Stimulated activated CD4-positive, alpha-beta T cell treated with anti-CD3 and anti-CD28 coated beads, TNF-alpha, amount 100 ng/mL, for 24 hours (primary cell): Measurements from ENCODE around the gene ALG1L2.
A peak's percentile ranks its signal among the peaks of the same experiment; 100 is the strongest.
"Not testable (repeated sequence)": the region's sequence is repeated elsewhere in the genome, so short reads cannot be mapped to it uniquely, and the experiment has no call there.

Source experiments
- DNase-seq, 3 experiments: peaks; one replicate each; pipeline ENCODE4 v3.0.0-alpha.2; 2020; ENCODE audit warnings: low read depth in 3 of 3

Gene ALG1L2

DNA sequence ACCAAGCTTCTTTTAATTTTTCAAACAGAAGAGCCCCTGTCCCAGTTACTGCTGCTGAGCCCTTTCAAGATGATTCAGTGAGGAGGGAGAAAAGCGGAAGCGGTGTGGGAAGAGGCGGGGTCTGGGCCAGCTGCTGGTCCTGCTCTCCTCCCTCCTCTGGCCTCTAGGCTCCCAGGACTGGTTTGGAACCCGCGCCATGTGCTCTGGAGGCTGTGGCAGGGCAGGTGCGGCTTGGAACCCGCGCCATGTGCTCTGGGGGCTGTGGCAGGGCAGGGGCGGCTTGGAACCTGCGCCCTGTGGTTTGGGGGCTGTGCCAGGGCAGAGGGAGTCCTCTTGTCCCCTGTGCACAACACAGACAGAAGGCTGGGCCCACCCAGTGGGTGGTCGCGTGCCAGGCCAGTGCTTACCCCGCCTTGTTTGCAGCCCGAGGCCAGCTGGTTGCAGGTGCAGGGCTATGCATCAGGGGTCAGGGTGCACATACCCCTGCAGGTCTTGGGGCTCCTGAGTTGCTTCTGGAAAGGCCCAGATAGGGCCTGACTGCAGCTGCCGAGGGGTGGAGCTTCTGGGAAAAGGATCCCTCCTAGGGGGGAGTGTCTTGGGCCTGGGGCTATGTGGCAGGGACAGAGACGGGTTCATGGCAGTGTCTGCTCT lies 12.2 kb downstream of the ALG1L2 start:
- DNase-seq, result peak in 1 of 3 experiments; percentile 47

DNA sequence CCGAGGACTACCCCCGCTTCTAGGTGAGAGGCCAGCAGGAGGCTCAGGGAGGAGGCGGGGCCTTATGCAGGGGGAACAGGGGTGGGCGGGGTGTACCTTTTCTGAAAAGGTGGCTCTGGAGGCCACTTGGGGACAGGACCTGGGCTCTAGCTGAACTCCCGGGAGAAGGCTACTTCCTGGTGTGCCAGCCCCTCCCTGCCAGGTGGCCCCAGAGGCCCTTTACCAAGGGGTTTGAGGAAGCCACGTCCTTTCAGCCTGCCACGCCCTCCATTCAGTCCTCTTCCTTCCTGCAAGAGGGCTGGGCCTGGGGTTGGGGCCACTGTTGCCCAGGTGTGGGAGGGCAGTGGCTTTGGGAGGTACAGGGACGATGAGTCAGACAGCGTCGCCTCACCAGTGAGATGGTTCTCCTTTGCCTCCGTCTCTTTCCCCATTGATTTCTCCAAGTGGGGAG lies 12.9 kb downstream of the ALG1L2 start:
- DNase-seq, result peak in 1 of 3 experiments; percentile 41

DNA sequence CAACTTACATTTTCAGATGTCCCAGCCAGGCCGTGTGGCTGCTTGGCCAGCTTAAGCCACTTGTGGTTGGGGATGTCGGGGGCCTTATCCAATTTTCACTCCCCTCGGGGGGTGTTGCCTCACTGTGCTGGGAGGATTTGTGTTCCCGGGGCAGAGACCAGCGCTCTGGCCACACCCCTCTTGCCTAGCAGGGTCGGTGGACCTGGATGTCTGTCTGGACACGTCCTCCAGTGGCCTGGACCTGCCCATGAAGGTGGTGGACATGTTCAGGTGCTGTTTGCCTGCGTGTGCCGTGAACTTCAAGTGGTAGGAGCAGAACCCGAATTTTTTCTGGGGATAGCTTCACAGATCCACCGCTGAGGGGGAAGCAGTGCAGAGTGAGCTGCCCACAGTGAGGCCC lies 14.2 kb downstream of the ALG1L2 start:
- not testable (repeated sequence) for DNase-seq

DNA sequence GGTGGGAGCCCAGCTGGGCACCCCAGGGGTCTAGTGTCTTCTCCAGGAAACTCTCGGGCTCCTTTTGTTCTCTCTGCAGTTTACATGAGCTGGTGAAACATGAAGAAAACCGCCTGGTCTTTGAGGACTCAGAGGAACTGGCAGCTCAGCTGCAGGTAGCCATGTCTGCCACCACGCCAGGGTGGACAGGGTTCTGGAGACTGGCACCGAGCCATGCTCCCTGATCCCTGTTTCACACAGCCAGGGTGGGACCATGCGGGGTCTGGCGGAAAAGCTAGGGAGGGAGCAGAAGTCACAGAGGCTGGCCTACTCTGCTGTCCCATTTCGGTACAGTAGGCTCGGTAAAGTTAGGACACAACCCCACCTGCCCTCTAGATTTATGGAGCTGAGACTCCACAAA lies 15.5 kb downstream of the ALG1L2 start:
- DNase-seq, result not testable (repeated sequence)

DNA sequence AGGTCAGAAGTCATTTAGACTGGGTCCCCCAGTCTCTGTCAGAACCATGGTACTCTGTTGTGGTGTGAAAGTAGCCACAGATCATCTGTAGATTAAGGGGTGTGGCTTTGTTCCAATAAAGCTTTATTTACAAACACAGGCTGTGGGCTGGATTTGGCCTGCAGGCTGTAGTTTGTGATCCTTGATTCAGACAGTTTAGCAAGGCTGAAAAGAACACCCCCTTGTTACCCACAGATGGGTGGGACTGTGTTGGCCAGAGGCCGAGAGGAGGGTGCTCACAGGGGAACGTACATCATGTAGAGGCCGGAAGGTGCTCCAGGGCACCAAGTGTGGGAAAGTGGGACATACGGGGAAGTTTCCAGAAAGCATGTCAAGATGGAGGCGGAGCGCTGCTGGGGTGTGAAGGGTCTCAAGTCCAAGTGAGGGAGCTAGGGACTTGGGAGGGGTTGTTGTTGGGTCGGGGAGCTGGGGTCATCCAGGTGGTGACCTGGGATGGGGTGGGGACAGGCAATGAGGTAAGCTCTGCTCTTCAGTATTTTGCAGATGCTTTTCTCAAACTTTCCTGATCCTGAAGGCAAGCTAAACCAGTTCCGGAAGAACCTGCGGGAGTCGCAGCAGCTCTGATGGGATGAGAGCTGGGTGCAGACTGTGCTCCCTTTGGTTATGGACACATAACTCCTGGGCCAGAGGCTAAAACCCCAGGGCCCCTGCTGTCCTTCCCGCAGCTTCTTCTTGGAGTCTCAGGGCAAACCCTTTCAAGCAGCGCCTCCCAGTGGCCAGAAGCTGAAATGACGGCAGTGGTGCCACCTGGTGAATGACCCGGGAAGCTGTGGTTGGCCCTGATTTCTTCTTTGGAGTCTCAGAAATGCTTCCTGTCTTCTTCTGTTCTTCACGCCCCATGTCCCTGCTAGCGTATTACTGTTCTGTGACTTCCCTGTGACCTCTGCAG lies 16.3 kb downstream of the ALG1L2 start:
- peak in 1 of 3 experiments; percentile 41 for DNase-seq

DNA sequence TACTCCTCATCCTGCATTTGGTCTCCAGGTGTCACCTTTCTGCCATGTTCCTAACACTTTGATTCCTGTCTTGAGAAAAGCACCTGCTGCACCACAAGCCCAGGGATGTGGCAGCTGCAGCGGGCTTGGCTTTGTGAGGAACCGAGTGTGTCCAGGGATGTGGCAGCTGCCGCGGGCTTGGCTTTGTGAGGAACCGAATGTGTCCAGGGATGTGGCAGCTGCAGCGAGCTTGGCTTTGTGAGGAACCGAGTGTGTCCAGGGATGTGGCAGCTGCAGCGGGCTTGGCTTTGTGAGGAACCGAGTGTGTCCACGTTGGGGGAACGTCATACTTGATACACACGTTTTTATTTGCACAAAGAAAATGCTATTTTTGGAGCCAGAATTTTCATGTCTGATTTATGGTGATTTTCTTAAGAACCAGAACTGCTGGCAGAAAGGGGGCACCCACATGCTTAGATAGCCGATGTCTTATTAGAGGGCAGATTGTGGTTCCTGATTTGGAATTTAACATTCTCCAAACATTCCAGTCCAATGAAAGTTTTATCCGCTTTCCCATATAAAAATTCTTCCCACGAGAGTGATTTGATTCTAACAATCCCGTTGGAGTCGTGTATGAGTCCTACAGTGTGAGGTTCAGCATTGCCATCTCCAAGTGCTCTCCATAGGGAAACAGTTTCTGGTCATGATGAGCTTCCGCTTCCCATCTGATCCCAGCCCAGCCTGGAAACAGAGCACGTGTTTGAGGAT lies 17.2 kb downstream of the ALG1L2 start:
- not testable (repeated sequence) for DNase-seq

DNA sequence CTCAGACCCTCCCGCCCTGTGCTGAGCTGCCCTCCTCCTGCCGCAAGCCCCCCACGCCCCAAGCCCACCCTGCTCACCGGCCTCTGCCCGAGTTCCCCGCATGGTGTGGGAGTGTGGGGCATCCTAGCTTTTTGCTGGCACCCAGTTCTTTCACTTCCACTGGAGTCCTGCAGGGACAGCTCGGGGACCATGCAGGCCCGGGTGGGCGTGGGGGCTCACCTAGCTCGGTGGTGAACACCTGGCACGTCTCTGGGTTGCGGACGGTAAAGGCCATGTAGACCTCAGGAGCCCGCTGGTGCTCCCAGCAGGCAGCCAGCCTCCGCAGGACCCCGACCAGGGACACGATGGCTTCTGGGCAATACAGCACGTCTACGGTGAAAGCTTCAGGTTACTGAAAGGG lies 20.9 kb downstream of the ALG1L2 start:
- DNase-seq, result not testable (repeated sequence)

DNA sequence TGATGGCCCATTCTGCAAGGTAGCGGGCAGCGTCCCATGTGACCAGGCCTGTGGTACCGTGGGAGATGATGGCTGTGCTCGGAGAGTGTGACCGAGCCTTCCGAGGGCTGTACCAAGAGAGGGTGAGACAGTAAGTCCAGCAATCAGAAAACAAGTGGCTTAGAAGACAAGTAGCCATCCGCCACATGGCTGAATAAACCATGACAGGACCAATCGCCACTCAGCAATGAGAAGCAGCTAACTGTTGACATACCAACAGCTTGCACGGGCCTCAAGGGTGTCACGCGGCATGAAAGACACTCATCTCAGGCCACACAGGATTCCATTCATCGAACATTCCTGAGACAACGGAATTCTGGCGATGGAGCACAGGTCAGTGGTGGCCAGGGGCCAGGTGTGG lies 22.6 kb downstream of the ALG1L2 start:
- not testable (repeated sequence) for DNase-seq

DNA sequence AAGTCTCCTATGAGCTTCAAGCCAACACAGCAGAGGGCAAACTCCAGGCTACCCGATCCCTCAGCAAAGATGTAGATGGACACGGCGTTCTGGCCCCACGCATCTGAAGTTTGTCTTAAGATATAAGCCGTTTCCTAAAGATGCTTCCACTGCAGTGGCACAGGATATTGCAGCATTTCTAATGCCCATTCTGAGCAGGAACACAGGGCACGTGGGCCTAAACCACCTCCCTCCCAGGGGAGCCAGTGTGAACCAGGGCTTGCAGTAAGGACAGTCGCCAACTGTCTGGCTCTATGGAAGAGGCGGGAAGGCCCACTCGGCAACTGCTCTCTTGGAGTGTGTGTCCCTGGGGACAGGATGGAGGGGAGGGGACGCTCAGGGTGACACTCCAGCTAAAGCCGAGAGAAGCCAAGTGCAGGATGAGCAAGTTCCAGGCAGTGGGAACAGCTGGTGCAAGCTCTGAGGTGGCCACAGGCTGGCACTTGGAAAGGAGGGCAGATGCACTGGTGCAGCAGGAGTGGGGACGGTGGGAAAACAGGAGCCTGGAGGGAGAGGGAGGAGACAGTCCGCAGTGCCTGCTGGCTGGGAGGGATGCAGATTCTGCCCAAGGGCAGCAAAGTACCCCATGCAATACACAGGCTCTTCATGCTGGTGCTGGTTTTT lies 25.8 kb downstream of the ALG1L2 start:
- not testable (repeated sequence) for DNase-seq

DNA sequence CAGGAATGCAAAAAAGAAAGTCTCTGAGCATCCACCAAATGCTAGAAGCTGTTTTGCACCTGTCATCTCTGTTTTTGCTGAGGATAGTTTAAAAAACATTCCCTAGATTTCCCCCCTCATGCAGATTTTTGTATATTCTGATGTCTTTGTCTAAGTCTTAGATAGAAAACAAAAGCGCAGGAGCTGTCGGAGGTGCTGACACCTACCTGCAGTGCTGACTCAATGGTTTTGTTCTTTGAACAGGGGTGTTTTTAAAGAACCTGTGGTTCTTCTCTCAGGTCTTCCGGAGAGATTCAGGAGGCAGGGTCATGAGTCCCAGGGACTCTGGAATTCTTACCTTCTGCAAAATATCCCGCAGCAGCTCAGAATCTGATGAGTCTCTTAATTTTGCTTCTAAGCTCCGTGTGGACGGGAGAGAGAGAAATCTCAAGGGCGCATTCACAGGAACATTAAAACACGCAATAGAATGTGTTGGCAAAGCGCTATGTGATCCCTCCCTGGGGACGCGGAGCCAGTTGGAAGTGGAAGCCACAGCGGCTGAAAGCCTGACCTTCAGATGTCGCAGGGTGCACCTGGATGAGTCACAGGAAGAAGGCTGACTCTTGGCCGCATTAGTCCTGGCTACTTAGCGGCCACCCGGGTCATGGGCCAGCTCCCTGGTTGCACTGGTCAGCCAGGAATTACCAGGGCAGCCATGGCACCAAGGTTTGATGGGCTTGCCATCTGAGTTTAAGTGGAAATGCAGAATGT lies 27.4 kb downstream of the ALG1L2 start:
- DNase-seq, result not testable (repeated sequence)

DNA sequence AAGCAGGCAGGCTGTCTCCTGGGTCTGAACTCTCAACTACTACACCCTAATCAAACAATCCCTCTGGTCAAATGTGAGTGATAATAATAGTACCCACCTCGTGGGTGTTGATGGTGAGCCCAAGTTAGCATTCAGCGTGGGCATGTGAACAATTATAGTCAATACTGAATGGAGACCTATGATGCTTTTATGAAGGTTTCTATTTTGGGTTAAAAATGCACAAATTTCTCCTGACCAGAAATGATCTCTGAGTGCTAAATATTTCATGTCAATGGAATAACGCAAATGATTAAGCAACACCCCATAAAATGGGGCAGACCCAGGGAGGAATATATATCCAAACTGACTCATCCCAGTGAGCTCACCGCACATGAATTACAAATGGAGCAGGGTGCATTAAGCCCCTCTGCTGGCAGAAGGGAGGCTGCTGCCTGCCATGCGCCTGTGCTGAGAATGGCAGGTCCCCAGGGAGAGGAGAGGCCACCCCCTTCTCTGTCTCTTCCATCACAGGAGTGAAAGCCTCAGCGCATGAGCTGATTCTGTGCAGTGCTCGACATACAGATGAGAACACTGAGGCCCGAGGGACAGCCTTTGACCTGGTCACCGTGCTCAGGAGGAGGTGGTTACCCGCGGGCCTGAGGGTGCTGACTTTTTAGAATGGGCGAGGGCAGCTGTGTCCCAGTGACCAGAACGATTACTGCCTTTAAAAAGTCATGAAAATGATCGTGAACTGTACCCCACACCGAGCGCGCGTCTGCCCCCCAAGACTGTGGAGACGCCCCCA lies 28.9 kb downstream of the ALG1L2 start:
- peak in 1 of 3 experiments; percentile 21 for DNase-seq

DNA sequence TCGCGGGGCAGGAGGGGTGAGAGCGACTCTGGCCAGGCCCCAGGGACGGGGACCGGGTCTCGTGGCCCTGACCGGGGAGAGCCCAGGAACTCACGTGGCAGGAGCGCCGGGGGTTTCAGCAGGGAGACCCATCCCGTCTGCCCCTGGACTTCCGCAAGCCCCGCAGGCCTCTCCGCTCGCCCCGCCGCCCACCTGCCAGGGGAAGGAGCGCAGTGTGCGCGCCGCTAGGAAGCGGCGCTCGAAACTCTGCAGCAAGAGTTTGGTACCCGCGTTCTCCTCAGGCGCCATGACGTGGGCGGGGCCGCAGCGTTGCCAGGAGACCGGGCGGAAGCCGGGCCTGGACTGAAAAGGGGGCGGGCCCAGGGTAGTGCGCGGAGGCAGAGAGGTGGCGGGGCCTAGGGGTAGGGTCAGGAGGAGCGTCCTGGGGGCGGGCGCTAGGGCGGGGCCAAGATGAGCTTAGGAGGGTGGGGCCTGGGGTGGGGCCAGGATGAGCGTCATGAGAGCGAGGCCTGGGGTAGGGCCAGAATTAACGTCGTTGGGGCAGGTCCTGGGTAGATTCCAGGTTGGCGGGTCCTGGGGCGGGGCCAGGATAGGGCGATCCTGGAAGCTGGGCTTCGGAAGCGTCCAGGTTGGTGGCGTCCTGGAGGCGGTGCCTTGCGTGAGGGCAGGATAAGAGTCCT lies 29.7 kb downstream of the ALG1L2 start:
- DNase-seq, result peak; percentile 98 to 99 (median 99)

DNA sequence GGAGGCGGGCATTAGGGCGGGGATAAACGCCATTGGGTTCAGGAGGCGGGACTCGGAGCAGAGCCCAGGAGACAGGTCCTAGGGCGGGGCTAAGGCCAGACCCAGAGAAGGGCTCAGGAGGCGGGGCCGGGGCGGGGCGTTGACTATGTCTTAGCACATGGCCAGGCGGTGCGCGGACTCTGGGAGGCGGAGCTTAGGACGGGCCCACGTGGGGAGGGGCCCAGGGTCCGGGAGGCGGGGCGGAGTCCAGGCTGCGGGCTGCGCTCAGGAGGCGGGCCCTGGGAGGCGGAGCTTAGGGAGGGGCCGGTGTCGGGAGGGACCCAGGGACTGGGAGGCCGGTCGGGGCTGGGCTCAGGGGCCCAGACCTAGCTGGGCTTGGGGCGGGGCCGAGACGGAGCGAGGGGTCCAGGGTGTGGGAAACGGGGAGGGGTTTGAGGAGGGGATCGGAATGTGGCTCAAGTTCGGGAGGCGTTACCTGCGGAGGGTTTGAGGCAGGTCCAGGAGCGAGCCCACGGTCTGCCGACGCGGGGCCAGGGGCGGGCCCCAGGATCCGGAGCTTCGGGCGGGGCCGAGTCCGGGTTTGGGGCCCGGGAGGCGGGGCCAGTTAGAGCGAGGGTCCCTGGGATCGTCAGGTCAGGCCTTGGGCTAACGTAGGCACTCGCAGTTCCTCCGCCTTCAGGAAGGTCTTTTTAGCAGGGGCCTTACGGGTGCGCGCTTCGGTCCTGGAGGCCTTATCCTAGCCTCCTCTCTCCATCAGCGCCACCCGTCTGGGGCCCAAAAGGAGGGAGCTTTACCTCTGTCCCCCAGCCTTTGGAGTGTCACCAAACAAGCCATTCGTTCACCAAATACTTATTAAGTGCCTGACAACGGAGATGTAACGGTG lies 30.5 kb downstream of the ALG1L2 start:
- DNase-seq, result peak; percentile 98 to 100 (median 99)

DNA sequence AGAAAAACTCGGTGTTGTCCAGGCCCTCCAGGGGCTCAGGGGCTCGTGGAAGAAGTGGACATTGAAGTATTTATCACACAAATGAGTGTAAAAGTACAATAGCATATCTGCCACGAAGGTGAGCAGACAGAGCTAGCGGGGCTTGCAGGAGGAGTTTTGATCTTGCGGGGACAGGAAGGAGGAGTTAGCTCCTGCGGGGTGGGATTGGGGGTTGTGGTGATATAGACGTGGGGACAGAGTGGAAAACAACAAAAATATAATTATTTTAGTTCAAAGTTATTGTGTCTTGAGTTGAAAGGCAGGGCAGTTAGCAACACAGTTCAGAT lies 31.1 kb downstream of the ALG1L2 start:
- DNase-seq, result not testable (repeated sequence)

DNA sequence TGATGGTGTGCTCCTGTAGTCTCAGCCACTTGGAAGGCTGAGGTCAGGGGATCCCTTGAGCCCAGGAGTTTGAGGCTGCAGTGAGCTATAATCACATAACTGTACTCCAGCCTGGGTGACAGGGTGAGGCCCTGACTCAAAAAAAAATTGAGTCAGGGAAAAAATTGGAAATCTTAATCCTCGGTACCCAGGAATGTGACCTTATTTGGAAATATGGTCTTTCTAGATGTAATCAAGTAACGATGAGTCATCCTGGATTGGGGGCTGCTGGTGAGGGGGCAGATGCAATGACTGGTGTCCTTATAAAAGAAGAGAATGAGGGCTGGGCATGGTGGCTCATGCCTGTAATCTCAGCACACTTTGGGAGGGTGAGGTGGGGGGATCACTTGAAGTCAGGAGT lies 33.8 kb downstream of the ALG1L2 start:
- DNase-seq, result not testable (repeated sequence)

DNA sequence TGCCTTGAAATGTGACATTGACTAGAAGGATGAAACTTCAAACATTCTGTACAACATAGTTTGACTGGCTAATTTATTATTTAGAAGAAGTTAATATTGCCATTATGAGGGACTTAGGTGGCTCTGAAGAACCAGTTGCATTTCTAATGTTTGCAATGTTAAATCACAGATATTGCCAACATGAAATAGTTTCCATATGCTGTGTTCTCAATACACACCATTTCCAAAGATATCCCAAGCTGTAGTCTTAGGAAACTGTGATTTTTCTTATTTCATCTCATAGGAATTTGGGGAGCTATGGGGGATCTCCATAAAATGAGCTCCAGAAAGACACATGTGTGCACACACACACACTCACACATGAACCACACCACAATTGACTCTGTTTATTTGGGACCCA lies 36.3 kb downstream of the ALG1L2 start:
- no peak for DNase-seq

DNA sequence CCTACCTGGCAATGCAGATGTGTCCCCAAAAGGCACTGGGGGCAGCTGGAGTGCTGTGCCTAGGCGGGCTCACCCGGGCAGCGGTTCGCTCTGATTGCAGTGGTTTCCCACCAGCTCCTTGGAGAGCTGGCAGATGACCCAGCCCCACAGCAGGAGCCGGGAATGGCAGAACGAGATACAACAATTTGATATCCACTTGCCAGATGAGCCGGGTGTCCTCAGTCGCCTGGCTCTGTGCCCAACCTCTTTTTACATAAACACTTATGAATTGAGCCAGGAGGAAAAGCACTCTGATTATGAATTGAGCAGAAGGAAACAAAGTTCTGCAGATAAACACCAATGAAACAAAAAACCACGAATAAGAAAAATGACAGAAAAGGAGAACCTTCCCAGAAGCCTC lies 38.2 kb downstream of the ALG1L2 start:
- DNase-seq, result not testable (repeated sequence)

DNA sequence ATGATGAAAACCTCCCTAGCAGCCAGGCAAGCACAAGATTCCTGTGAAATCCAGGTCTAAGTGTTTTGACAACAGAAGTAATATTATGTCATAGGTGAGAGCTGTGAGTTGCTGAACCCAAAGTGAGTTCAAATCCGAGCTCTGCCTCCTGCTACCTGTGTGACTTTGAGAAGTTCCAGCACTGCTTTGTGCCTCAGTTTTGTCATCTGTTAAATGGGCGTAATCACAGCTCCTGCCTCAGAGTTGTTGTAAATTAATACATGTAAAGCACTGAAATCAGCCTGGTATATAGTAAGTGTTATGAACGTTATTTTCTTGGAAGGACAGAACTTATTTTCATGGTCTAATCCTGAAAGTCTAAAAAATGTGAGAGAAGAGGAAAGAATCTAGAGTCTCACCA lies 38.7 kb downstream of the ALG1L2 start:
- not testable (repeated sequence) for DNase-seq
